OCI-LY7 (cell line): ENCODE data around the gene C15orf39.

Source experiments
- CTCF ChIP-seq: fragments of 200-600 bp; sonication (generic); conservative IDR thresholded peaks from 2 replicates; pipeline ENCODE4 v1.5.1; 2014; ENCODE audit warnings: mild to moderate bottlenecking, antibody characterized with exemption, low read length, moderate library complexity, mixed read lengths
- EZH2phosphoT487 ChIP-seq: fragments of 200-600 bp; sonication (generic); IDR thresholded peaks from 2 replicates; pipeline ENCODE4 v1.6.1; 2018; ENCODE audit warnings: low read depth, borderline replicate concordance, mild to moderate bottlenecking, mixed run types, antibody characterized with exemption, low read length, moderate library complexity, mixed read lengths

DNA sequence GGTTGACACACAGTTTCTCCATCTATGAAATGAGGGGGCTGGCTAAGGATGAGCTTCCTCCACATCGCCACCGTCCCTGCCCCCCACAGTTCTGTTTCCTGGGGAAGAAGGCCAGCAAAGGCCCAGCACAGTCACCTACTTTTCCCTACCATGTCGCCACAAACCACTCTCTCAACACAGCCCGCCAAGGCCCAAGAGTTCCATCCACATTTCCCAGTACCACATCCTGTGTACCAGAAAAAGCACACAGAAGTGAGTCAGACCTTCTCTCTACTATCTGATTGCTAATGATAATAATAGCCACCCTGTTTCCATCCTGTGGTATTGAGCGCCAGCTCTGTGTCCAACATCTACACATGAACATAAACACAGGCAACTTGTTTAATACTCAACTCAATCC, 30.3 kb upstream of the C15orf39 start:
- TF ChIP-seq CTCF, result no peak
- no peak for TF ChIP-seq EZH2phosphoT487
